ENCODE data around the gene NGRN.
"Not testable (repeated sequence)": the region's sequence is repeated elsewhere in the genome, so short reads cannot be mapped to it uniquely, and the experiment has no call there.

NGRN gene

GRCh38 chr15:90291679-90292356 is 26.3 kb downstream of the NGRN start:
- Histone ChIP-seq H3K9ac (ENCODE audit: low read length) (no peak overlapping the region), H3F3A (ENCODE audit: insufficient read depth) (no peaks in the 10 kb centered on the region), H2AFZ (ENCODE audit: low read depth, low read length, severe bottlenecking) (no peak overlapping the region), H4K20me1 (ENCODE audit: low read depth, low read length) (no peaks in the 10 kb centered on the region), H3K36me3 (ENCODE audit: low read length) (no peaks in the 10 kb centered on the region), H3K4me2 (ENCODE audit: low read depth, low read length, poor library complexity, severe bottlenecking) (peak overlapping the region; percentile 19), H3K27ac (ENCODE audit: low read depth, low read length) (no peak overlapping the region), H3K27me3 (ENCODE audit: low read length) (no peaks in the 10 kb centered on the region), H3K9me2 (replicated peaks; ENCODE audit: insufficient read depth, low read length) (no peaks in the 10 kb centered on the region), H3K79me2 (ENCODE audit: insufficient read depth, low read length) (no peaks in the 10 kb centered on the region), H3K9me3 (ENCODE audit: insufficient read depth, low read length) (no peaks in the 10 kb centered on the region), H3K4me3 (ENCODE audit: insufficient read depth, low read length, poor library complexity, severe bottlenecking) (no peak overlapping the region)
- TF ChIP-seq EZH2phosphoT487 (conservative IDR thresholded peaks at IDR 0.05; ENCODE audit: low read length) = no peak
- no peak for TF ChIP-seq CTCF (IDR thresholded peaks at IDR 0.05; ENCODE audit: insufficient read depth, low read length, poor library complexity, severe bottlenecking)

GRCh38 chr15:90293040-90293810 is 27.8 kb downstream of the NGRN start:
- not testable (repeated sequence) for H3K9me2 ChIP-seq (replicated peaks; ENCODE audit: insufficient read depth, low read length); H2AFZ ChIP-seq (ENCODE audit: low read depth, low read length, severe bottlenecking); H3K4me3 ChIP-seq (ENCODE audit: insufficient read depth, low read length, poor library complexity, severe bottlenecking); H3K79me2 ChIP-seq (ENCODE audit: insufficient read depth, low read length); H3K27ac ChIP-seq (ENCODE audit: low read depth, low read length); H3K27me3 ChIP-seq (ENCODE audit: low read length); H3K9me3 ChIP-seq (ENCODE audit: insufficient read depth, low read length); H3K4me2 ChIP-seq (ENCODE audit: low read depth, low read length, poor library complexity, severe bottlenecking); H4K20me1 ChIP-seq (ENCODE audit: low read depth, low read length); H3K36me3 ChIP-seq (ENCODE audit: low read length); H3F3A ChIP-seq (ENCODE audit: insufficient read depth); H3K9ac ChIP-seq (ENCODE audit: low read length)
- TF ChIP-seq CTCF (IDR thresholded peaks at IDR 0.05; ENCODE audit: insufficient read depth, low read length, poor library complexity, severe bottlenecking) = peak; percentile 74

GRCh38 chr15:90294159-90294558 is 28.7 kb downstream of the NGRN start:
- Histone ChIP-seq H3K9me2 (replicated peaks; ENCODE audit: insufficient read depth, low read length) (no peaks in the 10 kb centered on the region), H3K4me2 (ENCODE audit: low read depth, low read length, poor library complexity, severe bottlenecking) (no peak overlapping the region), H3K4me3 (ENCODE audit: insufficient read depth, low read length, poor library complexity, severe bottlenecking) (no peak overlapping the region), H3K27me3 (ENCODE audit: low read length) (no peaks in the 10 kb centered on the region; the same call in 1 of the 2 replicates), H3K36me3 (ENCODE audit: low read length) (no peaks in the 10 kb centered on the region), H3K79me2 (ENCODE audit: insufficient read depth, low read length) (no peaks in the 10 kb centered on the region), H3K9ac (ENCODE audit: low read length) (no peak overlapping the region), H4K20me1 (ENCODE audit: low read depth, low read length) (no peaks in the 10 kb centered on the region), H3K9me3 (ENCODE audit: insufficient read depth, low read length) (no peaks in the 10 kb centered on the region), H3K27ac (ENCODE audit: low read depth, low read length) (no peak overlapping the region), H3F3A (ENCODE audit: insufficient read depth) (0 out of 2 replicates have a peak, but pooled peaks cover 4% of the 10 kb centered on the region), H2AFZ (ENCODE audit: low read depth, low read length, severe bottlenecking) (no peak overlapping the region)
- TF ChIP-seq CTCF (IDR thresholded peaks at IDR 0.05; ENCODE audit: insufficient read depth, low read length, poor library complexity, severe bottlenecking) (no peak), EZH2phosphoT487 (conservative IDR thresholded peaks at IDR 0.05; ENCODE audit: low read length) (no peak)

All from SU-DHL-6 (cell line).